ENCODE data around the gene SLC24A5. TPM values are rescaled to one million over a fixed set of nuclear protein-coding genes. Genes with fewer than 3 reads are reported as not detected.

The SLC24A5 gene
- total RNA-seq, 1 experiment from 2014 or later = not detected

- TF ChIP-seq ATF6 (CRISPR knock-in tag; IDR thresholded peaks at IDR 0.05) = no peak
- TF ChIP-seq JAZF1 (CRISPR knock-in tag; IDR thresholded peaks at IDR 0.05) = no peak
- TF ChIP-seq IRF1 (CRISPR knock-in tag; IDR thresholded peaks at IDR 0.05) = no peak
- no peak for TF ChIP-seq TP53 (CRISPR knock-in tag; IDR thresholded peaks at IDR 0.05)
- TF ChIP-seq STAT6 (CRISPR knock-in tag; conservative IDR thresholded peaks at IDR 0.05; ENCODE audit: low read depth) = no peak
- no peak for TF ChIP-seq ERG (CRISPR knock-in tag; IDR thresholded peaks at IDR 0.05)
Observed at GRCh38 chr15:48182749-48183148, 62.0 kb downstream of the SLC24A5 start (continued).

GRCh38 chr15:48185529-48185928 is 64.7 kb downstream of the SLC24A5 start:
- ChIA-PET CTCF (no interaction called here), POLR2A (no interaction called here)
- ATAC-seq = no peak
- H3K4me1 Mint-ChIP-seq = peaks cover 2% of the 10 kb centered on the region; the same call in 1 of the 2 replicates
- no peak for DNase-seq (ENCODE audit: low spot score)
- peaks cover 10% of the 10 kb centered on the region; the same call in 1 of the 2 replicates for H3K9me3 Mint-ChIP-seq
- no peaks in the 10 kb centered on the region for H3K27me3 Mint-ChIP-seq (ENCODE audit: low read depth)
- no peaks in the 10 kb centered on the region for H3K36me3 Mint-ChIP-seq
- H3K27ac Mint-ChIP-seq = no peak overlapping the region
- no peak for TF ChIP-seq ZSCAN18 (CRISPR knock-in tag; IDR thresholded peaks at IDR 0.05)
- no peak for TF ChIP-seq ESRRA (CRISPR knock-in tag; IDR thresholded peaks at IDR 0.05; ENCODE audit: borderline replicate concordance)
- no peak for TF ChIP-seq PRRX2 (CRISPR knock-in tag; IDR thresholded peaks at IDR 0.05)
- no peak for TF ChIP-seq MAX (CRISPR knock-in tag; IDR thresholded peaks at IDR 0.05)
- no peak for TF ChIP-seq IRF2 (CRISPR knock-in tag; IDR thresholded peaks at IDR 0.05; ENCODE audit: borderline replicate concordance, low read depth)
- no peak for TF ChIP-seq ZNF512 (CRISPR knock-in tag; IDR thresholded peaks at IDR 0.05; ENCODE audit: borderline replicate concordance)
- TF ChIP-seq E2F1 (CRISPR knock-in tag; IDR thresholded peaks at IDR 0.05) = no peak
- TF ChIP-seq HMGA2 (CRISPR knock-in tag; IDR thresholded peaks at IDR 0.05) = no peak
- no peak for TF ChIP-seq FOXP1 (CRISPR knock-in tag; IDR thresholded peaks at IDR 0.05; ENCODE audit: borderline replicate concordance)
- no peak for TF ChIP-seq E2F5 (CRISPR knock-in tag; IDR thresholded peaks at IDR 0.05)
- TF ChIP-seq GABPB1 (CRISPR knock-in tag; IDR thresholded peaks at IDR 0.05) = no peak
- no peak overlapping the region for H3K4me3 Mint-ChIP-seq

All from WTC11 (cell line).